Stimulated activated CD8-positive, alpha-beta memory T cell treated with anti-CD3 and anti-CD28 coated beads, Interleukin-4, amount 100 ng/mL, for 48 hours (primary cell): Measurements from ENCODE around the gene WIZ.
A peak's percentile ranks its signal among the peaks of the same experiment; 100 is the strongest.
"Not testable (repeated sequence)": the region's sequence is repeated elsewhere in the genome, so short reads cannot be mapped to it uniquely, and the experiment has no call there.

ENCODE experiments used
- DNase-seq: peaks from one replicate; pipeline ENCODE4 v3.0.0-alpha.2; 2020

The WIZ gene

DNA sequence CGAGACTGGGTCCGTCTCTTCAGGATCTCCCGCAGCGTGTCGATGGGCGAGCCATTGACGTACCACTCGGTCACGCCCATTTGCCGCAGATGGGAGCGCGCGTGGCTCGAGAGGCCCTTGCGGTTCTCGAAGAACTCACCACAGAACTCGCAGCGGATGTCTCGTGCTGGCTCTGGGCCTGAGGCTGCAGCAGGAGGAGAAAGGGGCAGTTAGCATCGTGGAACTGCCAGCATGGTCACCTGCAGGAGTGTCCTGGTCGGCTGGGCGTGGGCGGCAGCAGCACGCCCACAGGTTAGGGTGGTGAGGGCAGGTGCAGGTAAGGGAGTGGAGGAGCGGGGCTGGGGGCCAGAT lies 22.4 kb downstream of the WIZ start:
- no peak for DNase-seq

DNA sequence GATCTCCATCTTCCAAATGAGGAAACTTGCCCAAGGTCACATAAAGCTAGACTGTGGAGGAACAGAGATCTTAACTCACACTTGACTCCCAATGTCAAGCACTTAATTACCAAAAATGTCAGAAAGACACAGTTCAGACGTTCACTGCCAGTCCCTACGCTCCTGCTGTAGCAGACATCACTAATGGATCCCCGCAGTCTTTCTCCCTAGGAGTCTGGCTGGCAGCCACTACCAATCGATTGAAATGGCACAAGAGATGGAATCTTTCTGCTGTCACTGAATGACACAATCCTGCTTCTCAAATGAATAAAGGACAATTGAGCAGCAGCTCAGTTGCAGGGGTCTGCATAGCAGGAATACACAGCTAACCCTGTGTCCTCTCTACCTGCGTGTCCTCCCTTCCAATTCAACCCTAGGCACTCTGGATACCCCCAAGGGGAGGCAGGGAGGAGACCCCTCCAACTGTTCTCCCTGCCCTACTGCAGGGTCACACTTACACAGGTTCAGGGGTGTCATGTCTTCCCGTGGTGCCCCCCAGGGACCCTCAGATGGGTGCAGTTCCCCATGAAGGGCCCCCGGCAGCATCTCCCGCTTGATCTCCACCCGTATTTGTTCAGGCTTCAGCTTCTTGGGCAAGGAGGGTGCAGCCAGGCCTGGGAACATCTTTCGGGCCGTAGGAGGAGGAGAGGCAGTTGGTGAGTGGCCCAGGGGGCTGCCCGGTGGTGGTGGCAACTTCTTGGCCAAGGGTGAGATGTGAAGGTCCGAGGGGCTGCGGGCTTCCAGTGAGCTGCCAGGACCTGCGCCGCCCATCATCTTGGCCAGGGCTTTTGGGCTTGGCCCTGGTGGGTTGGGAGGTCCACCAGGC lies 23.0 kb downstream of the WIZ start:
- no peak for DNase-seq

DNA sequence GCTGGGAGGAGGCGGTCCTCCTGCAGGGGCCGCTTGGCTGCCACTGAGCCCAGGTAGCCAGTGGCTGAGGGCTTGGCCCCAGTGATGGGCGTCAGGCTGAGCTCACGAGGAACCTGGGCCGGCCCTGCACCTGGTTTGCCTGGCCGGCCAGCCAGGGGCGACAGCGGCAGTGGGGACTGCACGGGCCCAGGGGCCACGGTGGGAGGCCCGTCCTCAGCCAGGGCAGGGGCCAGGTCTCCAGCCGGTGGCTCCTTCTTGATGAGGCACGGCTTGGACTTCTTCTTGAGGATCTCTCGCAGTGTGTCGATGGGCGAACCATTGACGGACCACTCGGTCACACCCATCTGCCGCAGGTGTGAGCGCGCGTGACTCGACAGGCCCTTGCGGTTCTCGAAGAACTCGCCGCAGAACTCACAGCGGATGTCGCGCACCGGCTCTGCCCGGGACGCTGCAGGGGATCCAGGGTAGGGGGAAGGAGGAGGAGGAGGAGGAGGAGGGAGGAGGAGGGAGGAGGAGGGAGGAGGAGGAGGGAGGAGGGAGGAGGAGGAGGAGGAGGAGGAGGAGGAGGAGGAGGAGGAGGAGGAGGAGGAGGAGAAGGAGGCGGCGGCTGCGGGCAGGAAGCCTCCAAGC lies 24.3 kb downstream of the WIZ start:
- DNase-seq = no peak

DNA sequence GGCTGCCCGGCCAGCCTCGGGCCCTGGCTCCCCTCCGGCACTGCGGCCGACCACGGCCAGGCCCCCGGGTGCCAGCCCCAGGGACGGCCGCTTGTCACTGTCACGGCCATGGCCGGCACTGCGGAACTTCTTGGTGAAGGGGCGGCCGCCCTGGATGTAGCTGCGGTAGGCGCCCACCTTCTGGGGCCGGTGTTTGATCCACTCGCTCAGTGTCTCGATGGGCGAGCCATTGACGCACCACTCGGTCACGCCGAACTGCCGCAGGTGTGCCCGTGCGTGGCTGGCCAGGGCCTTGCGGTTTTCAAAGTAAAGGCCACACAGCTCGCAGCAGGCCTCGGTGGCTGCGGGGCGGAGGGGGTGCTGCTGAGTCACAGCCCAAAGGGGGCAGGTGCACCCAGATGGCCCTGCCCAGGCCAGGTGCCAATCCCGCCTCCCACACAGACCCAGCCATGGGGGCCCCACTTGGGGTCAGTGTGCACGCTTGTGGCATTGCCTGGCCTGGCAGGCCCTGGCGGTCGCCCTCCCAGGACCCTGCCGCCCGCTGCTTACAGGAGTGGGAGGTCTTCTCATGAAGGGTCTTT lies 25.0 kb downstream of the WIZ start:
- DNase-seq = no peak

DNA sequence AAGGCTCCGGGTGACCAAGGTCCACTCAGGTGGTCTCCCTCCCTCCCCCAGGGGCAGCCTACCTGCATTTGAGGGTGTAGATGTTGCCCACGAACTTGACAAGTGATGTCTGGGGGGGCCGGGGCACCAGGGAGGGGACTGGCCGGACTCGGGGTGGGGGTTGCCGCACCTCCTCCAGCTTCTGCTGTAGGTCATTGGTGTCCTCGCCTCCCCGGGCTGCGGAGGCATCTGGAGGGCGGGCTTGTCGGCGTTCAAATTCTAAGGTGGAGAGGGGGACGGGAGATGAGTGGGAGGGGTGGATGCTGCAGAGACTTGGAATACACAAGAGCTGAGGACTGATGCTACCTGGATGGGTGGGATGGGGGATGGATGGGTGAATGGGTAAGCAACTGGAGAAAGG lies 25.6 kb downstream of the WIZ start:
- no peak for DNase-seq

DNA sequence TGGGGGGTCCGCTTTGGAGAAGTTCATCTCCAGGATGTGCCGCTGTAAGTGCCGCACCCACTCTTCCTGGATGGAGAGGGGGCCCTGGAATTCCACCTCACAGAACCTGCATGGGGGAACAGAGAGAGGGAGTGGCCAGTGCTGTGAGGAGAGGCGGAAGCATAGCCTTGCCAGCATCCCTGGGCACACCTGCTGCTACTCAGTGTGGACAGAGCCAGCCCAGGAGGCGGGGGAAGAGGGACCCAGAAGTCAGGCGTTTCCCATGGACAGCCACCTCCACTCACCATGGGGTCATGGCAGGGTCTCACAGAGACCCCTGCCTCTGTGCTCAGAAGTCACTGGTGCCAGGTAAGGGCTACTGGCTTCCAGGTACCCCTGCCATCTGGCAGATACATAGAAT lies 26.6 kb downstream of the WIZ start:
- no peak for DNase-seq

DNA sequence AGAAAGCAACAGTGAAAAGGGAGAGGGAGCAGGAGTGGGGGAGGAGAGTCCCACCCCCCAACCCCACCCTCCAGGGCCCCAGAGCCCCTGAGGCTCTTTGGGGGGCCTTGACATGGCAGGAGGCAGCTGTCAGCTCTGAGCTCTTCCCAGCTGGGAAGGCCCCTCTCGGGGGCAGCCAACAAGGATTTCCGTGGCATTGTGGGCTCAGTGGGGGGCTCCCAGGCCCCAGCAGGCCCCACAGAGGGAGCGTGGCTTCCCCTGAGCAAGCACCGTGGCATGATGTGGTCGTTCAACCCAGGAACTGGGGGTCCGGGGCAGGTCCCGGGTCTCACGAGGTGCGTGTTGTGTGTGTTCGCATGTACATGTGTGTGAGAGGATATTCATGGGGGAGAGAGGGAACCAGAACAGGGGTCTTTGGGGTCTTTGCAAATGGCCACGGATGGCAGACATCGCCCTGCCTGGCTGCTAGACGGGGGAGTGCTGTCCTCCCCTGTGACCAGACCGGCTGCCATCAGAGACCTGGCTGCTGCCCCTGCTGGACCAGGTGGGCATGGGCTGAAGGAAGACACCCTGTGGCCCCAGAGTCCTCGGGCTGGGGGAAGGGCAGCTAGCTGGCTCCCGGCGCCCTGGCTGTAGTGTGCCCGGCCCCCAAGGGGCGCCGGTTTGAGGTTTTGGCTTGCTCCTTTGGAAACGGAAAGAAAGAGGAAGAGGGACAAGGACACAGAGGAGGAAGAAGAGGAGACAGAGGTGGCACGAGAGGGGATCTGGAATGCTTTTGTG lies 27.3 kb downstream of the WIZ start:
- DNase-seq = no peak

DNA sequence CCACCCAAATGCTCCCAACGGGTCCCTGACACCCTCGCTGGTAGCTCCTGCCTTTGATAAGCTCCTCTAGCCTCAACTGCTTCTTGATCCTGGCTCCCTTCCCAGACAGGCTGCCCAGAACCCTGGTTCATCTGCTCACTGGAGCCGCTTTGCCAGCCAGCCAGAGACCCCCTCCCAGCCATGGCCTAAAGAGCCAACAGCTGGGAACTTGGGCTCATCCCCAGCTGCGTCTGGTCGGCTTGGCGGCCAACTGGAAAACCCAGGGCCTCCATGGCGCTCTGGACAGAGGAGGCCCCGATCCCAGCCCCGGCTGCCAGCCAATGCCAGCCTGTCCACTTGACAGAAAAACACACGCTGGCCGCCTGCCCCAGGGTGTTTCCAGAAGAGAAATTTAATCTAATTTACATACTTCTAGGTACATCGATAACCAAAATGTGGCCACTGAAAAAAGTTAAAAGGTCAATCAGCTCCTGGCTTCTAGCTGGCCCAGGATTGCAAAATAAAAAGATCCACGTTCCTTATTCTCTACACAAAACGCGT lies 28.0 kb downstream of the WIZ start:
- DNase-seq = no peak

DNA sequence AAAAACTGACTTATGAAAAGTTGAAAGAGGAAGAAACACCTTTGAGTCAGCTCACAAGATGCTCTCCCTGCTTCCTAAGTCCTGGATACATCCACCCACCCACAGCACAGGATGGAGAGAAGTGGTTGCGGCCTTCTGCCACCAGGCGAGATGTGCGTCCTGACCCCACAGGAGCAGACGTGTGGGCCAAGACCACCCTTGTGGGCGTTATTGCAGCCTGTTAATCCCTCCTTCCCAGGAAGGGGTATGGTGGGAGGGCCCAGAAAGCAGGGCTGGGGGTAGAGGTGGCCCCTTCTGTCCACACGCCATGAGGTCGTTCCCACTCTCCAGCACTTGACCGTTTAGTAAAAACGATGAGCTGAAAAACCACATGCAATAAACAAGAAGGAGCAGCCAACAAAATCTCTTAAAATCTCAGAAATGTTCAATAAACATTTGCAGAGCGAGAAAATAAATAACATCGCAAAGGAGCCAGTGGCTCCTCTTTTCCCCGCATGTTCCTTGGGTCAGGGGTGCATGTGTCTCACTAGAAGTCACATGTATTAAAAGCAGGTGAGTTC lies 28.5 kb downstream of the WIZ start:
- no peak for DNase-seq

DNA sequence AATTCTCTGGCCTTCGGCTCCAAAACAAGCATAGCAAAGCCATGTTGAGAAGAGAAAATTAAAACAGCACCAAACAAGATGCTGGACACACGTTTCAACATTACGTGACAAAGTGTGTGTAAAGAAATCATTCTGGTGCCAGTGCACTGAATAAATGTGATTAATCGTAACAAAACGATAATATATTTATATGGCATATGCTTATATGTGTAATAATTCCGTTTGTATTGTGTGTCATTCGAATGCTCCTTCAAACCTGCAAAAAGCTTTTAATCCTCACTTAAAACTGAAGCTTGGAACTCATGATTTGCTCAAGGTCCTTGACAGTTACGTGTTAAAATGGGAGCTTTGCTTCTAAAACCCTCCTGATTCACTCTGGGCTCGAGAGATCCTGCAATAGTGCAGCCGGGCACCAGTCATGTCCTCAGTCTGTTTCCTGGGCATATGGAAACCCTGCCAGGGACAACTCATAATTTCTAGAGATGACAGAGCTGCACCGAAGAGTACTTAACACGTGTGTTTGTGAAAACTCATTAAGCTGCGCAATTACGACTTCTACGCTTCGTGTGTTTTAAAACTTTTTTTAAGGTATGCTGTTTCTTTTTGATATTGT lies 30.2 kb downstream of the WIZ start:
- DNase-seq = no peak

DNA sequence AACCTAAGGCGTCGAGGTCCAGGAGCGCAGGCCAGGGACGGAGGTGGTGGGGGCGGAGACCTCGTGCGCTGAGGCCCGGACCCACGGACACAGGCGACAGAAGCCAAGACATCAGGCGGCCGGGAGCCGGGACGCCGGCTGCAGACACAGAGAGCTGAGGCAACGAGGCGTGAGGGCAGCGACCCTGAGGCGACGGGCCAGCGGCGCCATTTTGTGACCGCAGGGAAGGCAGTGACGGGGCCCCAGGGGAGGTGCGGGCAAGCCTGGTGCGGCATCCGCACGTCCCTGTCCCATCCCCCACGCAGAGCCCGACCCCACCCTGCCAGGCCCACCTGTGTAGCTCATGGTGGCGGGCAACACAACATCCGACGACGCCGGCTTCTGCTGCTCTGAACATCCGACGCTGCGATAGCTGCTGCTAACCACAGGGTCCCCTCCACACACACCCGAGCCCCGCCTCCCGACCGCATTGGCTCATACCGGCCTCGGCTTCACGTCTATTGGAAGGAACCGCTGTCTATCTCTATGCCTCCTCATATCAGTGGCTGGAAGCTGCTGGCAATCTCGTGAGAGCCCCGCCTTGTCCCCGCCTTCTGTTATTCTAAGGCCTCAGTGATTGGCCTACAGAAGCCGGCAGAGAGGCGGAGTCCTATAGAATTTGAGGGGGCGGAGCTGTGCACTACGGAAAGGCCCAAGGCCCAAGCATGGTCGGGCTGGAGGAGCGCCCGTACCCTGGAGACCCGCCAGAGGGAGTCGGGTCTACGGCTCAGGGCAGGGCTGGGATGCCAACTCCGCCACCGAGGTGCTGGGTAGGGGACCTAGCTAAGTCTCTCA lies 31.0 kb downstream of the WIZ start, which contains the start of gene AKAP8L:
Gene AKAP8L, minus strand, starts transcription at position 410 of the 834 bp plus-strand sequence. Its CDS starts 65 bp downstream, at position 345.
- peak; percentile 98 for DNase-seq

DNA sequence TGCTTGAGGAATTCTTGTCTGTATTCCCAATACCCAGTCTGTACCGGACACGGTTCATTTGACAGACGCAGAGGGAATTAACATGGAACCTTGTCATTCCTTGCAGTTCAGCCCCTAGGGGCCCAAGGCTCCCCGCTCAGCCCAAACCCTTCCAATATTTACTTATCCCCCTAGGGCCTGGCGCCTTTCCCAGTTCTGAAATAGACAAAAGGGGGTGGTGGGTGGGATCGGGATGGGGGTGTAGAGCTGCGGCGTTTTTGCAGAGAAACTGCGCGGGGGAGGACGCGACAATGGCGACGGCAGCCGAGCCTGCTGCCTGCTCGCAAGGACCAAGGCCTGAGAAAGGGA lies 31.6 kb downstream of the WIZ start:
- DNase-seq = no peak

DNA sequence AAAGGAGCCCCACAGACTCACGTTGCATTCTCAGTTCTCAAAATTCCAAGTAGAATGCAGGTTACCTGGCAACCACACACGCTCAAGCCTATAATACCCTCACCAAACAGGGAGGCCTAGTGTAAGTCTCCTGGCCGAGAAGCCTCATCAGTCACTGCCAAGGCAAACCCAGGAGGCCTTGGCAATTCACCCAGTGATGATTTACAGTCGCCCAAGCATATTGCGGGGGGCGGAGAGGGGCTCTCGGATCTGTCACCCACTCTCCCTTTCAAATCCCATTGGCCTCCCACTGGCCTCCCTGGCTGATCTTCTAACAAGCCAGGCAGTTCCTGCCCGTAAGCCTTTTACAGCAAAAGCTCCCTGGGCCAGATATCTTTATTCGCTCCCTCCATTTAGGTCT lies 32.1 kb downstream of the WIZ start:
- DNase-seq = no peak

DNA sequence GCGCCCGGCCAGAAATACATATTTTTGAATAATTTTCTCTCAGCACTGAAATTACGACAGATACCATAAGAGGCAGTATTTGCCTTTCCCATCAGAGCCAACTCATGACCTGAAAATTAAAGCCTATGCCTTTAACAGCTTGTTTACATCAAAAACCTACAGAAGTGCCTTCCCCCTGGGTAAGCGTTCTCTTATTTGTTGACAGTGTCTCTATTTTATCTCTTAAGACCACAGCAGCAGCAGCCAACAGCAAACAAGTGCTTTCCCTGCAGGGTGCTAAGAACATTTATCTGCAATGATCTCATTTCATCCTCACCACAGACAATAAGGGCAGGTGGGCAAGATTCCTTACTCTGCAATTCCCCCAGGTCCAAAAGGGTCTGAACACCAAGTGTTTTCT lies 36.9 kb downstream of the WIZ start:
- DNase-seq = no peak

DNA sequence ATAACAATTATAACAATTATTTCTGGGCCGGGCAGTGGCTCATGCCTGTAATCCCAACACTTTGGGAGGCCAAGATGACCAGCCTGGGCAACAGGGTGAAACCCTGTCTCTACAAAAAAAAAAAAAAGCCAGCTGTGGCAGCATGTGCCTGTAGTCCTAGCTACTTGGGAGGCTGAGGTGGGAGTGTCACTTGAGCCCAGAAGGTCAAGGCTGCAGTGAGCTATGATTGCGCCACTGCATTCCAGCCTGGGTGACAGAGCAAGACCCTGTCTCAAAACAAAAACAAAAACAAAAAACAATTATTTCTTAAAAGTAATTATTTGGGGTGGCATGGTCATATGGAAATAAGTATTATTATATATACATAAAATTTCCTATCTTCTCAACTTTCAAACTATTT lies 38.4 kb downstream of the WIZ start:
- not testable (repeated sequence) for DNase-seq

DNA sequence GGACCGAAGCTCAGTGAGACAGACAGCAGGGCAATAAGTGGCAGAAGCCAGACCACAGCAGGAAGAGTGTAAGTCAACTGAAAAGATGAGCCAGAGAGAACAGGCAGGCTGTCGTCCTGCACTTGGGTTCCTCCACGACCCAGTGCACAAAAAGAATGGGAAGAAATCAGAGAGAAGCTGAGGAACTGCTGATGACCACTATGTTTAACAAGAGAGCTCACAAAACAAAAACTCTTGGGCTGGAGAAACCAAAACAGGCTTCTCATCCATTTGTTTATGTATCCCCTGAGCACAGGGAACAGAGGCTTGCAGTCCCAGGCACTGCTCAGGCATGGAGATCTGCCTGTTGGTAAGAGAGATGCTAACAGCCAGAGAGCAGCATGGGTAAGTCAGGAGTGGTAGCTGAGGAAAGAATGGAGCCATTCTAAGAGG lies 45.0 kb downstream of the WIZ start:
- DNase-seq = no peak

DNA sequence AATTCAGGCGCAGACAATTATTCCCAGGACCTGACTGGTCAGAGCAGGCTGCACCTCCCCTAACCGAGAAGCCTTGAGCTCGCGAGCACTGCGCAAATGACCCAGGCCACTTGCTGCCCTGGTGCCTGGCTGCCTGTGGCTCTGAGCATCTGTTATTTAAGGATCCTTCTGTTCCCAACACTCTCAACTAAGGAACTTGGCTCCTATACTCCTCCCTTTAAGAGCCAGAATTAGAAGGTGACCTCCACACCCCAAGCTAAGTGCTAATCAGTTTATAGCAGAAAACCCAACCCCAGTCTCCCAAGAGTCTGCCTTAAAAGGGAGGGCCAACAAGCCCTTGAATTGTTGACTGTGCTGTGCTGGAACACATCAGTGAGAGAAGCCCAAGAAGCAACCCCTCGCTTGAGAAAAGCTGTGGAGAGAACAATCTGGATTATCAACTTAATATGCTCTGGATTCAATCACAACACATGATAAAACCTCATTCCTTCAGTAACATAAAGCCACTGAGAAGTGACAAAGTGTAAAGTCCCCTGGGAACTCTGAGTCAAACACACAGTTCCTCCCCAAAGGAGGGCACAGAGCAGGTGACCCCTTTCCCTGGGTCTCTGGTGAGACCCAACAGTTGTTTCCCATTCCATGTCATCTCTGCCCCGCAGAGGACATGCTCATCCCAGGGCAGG lies 45.5 kb downstream of the WIZ start:
- DNase-seq = no peak

DNA sequence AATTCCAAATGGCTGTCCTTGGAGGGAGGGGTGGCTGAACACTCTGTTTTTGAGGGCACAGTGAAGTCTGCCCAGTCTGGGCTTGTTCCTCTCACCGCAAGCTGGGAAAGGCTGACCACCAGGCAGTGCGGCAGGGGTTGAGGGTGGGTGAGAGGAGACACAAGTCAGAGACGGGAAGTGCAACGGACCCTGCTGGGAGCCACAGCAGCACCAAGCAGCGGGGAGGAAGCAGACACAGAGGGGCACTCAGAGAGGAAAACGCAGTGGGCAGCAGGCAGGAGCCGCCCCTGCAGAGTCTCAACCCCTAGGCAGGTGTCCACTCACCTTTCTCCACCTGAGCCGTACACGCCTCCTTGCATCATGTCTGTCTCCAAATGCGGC lies 46.6 kb downstream of the WIZ start:
- DNase-seq = no peak

DNA sequence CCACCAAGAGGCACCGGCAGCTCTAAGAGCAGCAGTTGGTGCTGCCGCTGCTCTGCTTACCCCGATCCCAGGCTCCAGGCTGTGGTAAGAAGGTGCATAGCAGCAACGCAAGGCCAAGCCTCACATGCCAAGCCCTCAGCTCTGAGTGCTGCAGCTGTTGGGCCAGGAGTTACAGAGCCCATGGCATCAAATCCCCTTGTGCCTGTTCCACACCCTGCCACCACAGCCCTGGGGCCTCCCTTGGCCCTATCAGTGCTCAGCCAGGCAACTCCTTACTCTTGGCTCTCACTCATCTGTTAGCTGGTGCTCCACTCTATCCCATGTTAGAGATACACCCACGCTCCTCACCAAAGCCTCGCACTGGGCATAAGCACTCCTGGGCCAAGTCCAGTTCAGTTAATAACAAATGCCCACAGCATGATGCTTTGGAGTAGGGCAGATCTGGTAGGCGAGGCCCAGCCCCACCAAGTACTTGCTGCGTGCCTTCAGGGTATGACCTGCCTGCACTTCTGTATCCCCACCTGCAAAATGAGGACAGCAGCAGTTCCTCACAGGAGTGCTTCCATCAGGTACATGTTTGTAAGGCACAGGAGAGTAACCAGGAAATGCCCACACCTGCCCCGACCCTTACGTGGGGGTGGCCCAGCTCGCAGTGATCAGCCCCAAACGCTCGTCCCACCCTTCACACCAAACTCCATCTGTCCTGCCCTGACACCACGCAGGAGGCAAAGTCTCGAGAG lies 47.2 kb downstream of the WIZ start:
- no peak for DNase-seq

DNA sequence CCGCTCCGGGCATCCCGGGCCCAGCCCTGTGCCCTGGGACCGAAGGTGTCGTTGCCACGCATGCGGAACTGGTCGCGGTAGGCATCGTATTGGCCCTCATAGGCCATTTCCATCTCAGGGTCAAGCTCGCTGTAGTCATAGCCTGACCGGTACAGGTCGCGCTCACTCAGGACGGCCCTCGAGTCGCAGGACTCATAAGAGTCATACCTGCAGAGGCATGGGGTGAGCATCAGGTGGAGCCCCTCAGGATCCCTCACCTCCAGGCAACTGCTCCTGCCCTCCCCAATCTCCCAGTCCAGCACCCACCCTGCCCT lies 48.4 kb downstream of the WIZ start:
- DNase-seq = no peak
